Naive thymus-derived CD4-positive, alpha-beta T cell (primary cell): ENCODE data around the gene SLC44A1. TPM values are rescaled to one million over a fixed set of nuclear protein-coding genes. Genes with fewer than 3 reads are reported as not detected.

Experiments used
- ATAC-seq: fragments of 150-1000 bp; cut with Tn5 transposase; 2 replicates; pipeline ENCODE4 v1.10.0; 2021; ENCODE audit warnings: mild to moderate bottlenecking, moderate library complexity
- CTCF ChIA-PET: fragments of 350-600 bp; sonication (Branson Sonifier 250); formaldehyde crosslinking; loops from one replicate; lab custom pipeline; 2021; ENCODE audit warnings: antibody characterized with exemption; lab: Charles Lee
- POLR2A ChIA-PET: fragments of 350-600 bp; sonication (Branson Sonifier 250); formaldehyde crosslinking; loops from one replicate; lab custom pipeline; 2021; ENCODE audit warnings: antibody characterized with exemption, inconsistent platforms; lab: Charles Lee
- DNase-seq, 9 donors: peaks; one replicate each; pipeline versions ENCODE4 v3.0.0 to v3.0.0-alpha.2; 2020 to 2022; ENCODE audit warnings: mixed read lengths in 1 of 9
- H3K27ac ChIP-seq: one replicate; pipeline ENCODE4 v1.7.0; 2013; ENCODE audit warnings: mild to moderate bottlenecking, low read depth, low read length, moderate library complexity
- H3K27me3 ChIP-seq, 2 donors: one replicate each; pipeline ENCODE4 v1.7.0; 2013; ENCODE audit warnings: low read length in 2 of 2, mild to moderate bottlenecking in 2 of 2, moderate library complexity in 2 of 2; ENCODE audit not compliant: control insufficient read depth in 2 of 2, insufficient read depth in 2 of 2
- H3K36me3 ChIP-seq, 3 experiments: 1 replicate in 2 of 3; 2 replicates in 1 of 3; pipeline ENCODE4 v1.7.0; 2013; ENCODE audit warnings: low read length in 3 of 3, mild to moderate bottlenecking in 3 of 3, moderate library complexity in 1 of 3; ENCODE audit not compliant: insufficient read depth in 3 of 3, control insufficient read depth in 2 of 3
- H3K4me1 ChIP-seq, 2 donors: one replicate each; pipeline ENCODE4 v1.7.0; 2013; ENCODE audit warnings: low read length in 2 of 2, mild to moderate bottlenecking in 2 of 2, moderate library complexity in 1 of 2; ENCODE audit not compliant: control insufficient read depth in 2 of 2, insufficient read depth in 2 of 2
- H3K4me3 ChIP-seq: 2 replicates; pipeline ENCODE4 v1.7.0; 2013; ENCODE audit warnings: mild to moderate bottlenecking, low read length
- H3K9me3 ChIP-seq, 3 experiments: 1 replicate in 2 of 3; 2 replicates in 1 of 3; pipeline ENCODE4 v1.7.0; 2013; ENCODE audit warnings: low read length in 3 of 3; ENCODE audit not compliant: control insufficient read depth in 2 of 3
- H3K27ac Mint-ChIP-seq, 9 donors: one replicate each; pipeline ENCODE4 v1.8.0; 2020 to 2022; ENCODE audit warnings: mixed read lengths in 9 of 9, mild to moderate bottlenecking in 8 of 9, moderate library complexity in 5 of 9, inconsistent platforms in 2 of 9
- H3K27me3 Mint-ChIP-seq, 5 donors: one replicate each; pipeline ENCODE4 v1.8.0; 2021 to 2022; ENCODE audit warnings: mixed read lengths in 5 of 5, mild to moderate bottlenecking in 1 of 5
- H3K36me3 Mint-ChIP-seq, 5 donors: one replicate each; pipeline ENCODE4 v1.8.0; 2020 to 2022; ENCODE audit warnings: mixed read lengths in 5 of 5, mild to moderate bottlenecking in 3 of 5, inconsistent platforms in 1 of 5
- H3K4me1 Mint-ChIP-seq, 7 donors: one replicate each; pipeline ENCODE4 v1.8.0; 2020 to 2022; ENCODE audit warnings: mixed read lengths in 7 of 7, mild to moderate bottlenecking in 3 of 7, inconsistent platforms in 1 of 7
- H3K4me3 Mint-ChIP-seq, 10 donors: one replicate each; pipeline ENCODE4 v1.8.0; 2020 to 2022; ENCODE audit warnings: mild to moderate bottlenecking in 10 of 10, mixed read lengths in 10 of 10, moderate library complexity in 6 of 10, inconsistent platforms in 2 of 10
- H3K9me3 Mint-ChIP-seq, 11 donors: one replicate each; pipeline ENCODE4 v1.8.0; 2020 to 2022; ENCODE audit warnings: mixed read lengths in 11 of 11, mild to moderate bottlenecking in 4 of 11, inconsistent platforms in 1 of 11, moderate library complexity in 1 of 11
- intact Hi-C, 2 donors: fragments of 100-400 bp; cut with micrococcal nuclease; formaldehyde crosslinking; loops; one replicate each; pipeline ENCODE4 v1.15.1; 2023
- polyA plus RNA-seq, 2 donors: library from polyadenylated mRNA; unstranded; fragments of 300-500 nt; fragmentation: Illumina TruSeq; gene quantifications; one replicate each; pipeline ENCODE4 v1.2.3, GENCODE V29; 2021
- total RNA-seq, 6 experiments: library from RNA in 5 of 6; stranded (reverse) in 5 of 6; gene quantifications; 1 replicate in 5 of 6; 2 replicates in 1 of 6; pipeline ENCODE4 v1.2.3 and lab custom pipeline; 2021 to 2026

SLC44A1 gene
- total and polyA plus RNA-seq, 7 experiments from 2014 or later, result 7.7 to 21.8 (median 13.7) TPM

DNA sequence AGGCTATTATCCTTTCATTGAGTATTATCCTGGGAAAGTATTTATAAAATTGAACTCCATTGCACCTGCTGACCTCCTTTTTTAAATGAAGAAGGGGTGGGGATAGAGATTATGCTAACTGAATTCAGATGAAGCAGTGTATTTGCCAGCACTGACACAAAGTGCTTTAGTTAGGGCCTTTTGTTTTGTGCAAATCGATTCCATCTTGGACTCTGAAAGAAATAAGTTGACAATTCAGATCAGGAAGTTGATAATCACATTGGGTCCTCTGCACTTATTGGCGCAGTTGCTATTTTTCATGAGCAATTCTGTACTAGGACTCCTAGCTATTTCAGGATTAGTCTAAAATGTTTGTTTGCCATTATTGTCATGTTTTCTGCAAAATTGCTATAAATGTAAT lies 101.8 kb downstream of the SLC44A1 start:
- Histone ChIP-seq H3K27me3 (no peaks in the 10 kb centered on the region), H3K27ac (no peak overlapping the region), H3K9me3 (no peaks in the 10 kb centered on the region), H3K4me3 (no peak overlapping the region), H3K36me3 (no peaks in the 10 kb centered on the region), H3K4me1 (no peaks in the 10 kb centered on the region)
- peaks cover 0 to 2% (median 0%) of the 10 kb centered on the region in 11 donors for H3K9me3 Mint-ChIP-seq
- no peak overlapping the region for H3K27ac Mint-ChIP-seq
- H3K4me1 Mint-ChIP-seq, result peaks cover 5 to 13% (median 10%) of the 10 kb centered on the region in 7 donors
- no peak for ATAC-seq
- peaks cover 0 to 20% (median 11%) of the 10 kb centered on the region in 5 donors for H3K36me3 Mint-ChIP-seq
- POLR2A ChIA-PET, result no interaction called here
- no peak overlapping the region for H3K4me3 Mint-ChIP-seq
- CTCF ChIA-PET, result no interaction called here
- DNase-seq, result no peak
- H3K27me3 Mint-ChIP-seq, result no peaks in the 10 kb centered on the region
- intact Hi-C loops, result no loop called here

DNA sequence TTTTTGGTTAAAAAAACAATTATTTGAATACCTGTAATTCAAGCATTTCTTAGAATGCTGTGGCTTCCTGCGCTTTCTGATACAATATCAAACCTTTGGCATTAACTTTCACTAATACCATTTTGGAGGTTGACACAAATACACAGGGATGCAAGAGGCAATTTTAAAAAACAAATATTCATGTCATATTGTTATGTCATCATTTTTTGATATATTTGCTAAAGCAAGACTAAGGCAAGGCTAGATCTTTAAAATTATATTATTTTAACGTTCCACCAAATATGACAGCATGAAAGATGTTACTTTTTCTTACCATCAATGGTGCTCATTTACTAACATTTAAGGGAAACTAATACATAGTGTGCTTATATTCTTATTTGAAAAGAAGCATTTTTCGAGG lies 110.0 kb downstream of the SLC44A1 start:
- Mint-ChIP-seq H3K27ac (no peak overlapping the region), H3K4me3 (no peak overlapping the region), H3K4me1 (peaks cover 0 to 12% (median 0%) of the 10 kb centered on the region in 7 donors), H3K9me3 (no peaks in the 10 kb centered on the region), H3K27me3 (peaks cover 0 to 2% (median 0%) of the 10 kb centered on the region in 5 donors), H3K36me3 (peaks cover 0 to 15% (median 3%) of the 10 kb centered on the region in 5 donors)
- DNase-seq, result no peak
- no peak overlapping the region for H3K4me3 ChIP-seq
- ChIA-PET CTCF (no interaction called here), POLR2A (no interaction called here)
- H3K9me3 ChIP-seq, result no peaks in the 10 kb centered on the region
- no peaks in the 10 kb centered on the region for H3K36me3 ChIP-seq
- no peaks in the 10 kb centered on the region for H3K27me3 ChIP-seq
- no peaks in the 10 kb centered on the region for H3K4me1 ChIP-seq
- intact Hi-C loops, result no loop called here
- no peak overlapping the region for H3K27ac ChIP-seq
- no peak for ATAC-seq

- intact Hi-C loops, result no loop called here
- Histone ChIP-seq H3K4me3 (no peak overlapping the region), H3K27me3 (no peaks in the 10 kb centered on the region), H3K36me3 (no peaks in the 10 kb centered on the region), H3K27ac (no peak overlapping the region), H3K4me1 (no peaks in the 10 kb centered on the region), H3K9me3 (no peaks in the 10 kb centered on the region)
- no peak overlapping the region for H3K4me3 Mint-ChIP-seq
- peaks cover 5 to 16% (median 8%) of the 10 kb centered on the region in 5 donors for H3K36me3 Mint-ChIP-seq
- no peaks in the 10 kb centered on the region for H3K9me3 Mint-ChIP-seq
- ATAC-seq (peak; percentile 96), DNase-seq (peak in 7 of 9 donors; percentile 7 to 50 (median 32))
- H3K27me3 Mint-ChIP-seq, result peaks cover 0 to 2% (median 0%) of the 10 kb centered on the region in 5 donors
- ChIA-PET POLR2A (no interaction called here), CTCF (interaction anchor here (0.5 kb wide), 1 partner anchor 11 kb away, joined by 3 read pairs; no protein-coding TSS in a partner anchor)
- H3K4me1 Mint-ChIP-seq, result peaks cover 0 to 17% (median 4%) of the 10 kb centered on the region in 7 donors
- no peak overlapping the region for H3K27ac Mint-ChIP-seq
Measured at GRCh38 chr9:105355781-105356180, 111.3 kb downstream of the SLC44A1 start.

GRCh38 chr9:105357937-105358336 lies 113.5 kb downstream of the SLC44A1 start:
- no peaks in the 10 kb centered on the region for H3K9me3 Mint-ChIP-seq
- H3K27ac ChIP-seq, result no peak overlapping the region
- H3K27me3 ChIP-seq, result no peaks in the 10 kb centered on the region
- H3K9me3 ChIP-seq, result no peaks in the 10 kb centered on the region
- POLR2A ChIA-PET, result no interaction called here
- H3K4me3 ChIP-seq, result no peak overlapping the region
- H3K4me1 ChIP-seq, result no peaks in the 10 kb centered on the region
- no peak for DNase-seq
- H3K36me3 ChIP-seq, result peaks cover 0 to 11% (median 0%) of the 10 kb centered on the region in 3 experiments
- no peak for ATAC-seq
- intact Hi-C loops, result no loop called here
- H3K27ac Mint-ChIP-seq, result no peak overlapping the region
- CTCF ChIA-PET, result no interaction called here
- peaks cover 0 to 2% (median 0%) of the 10 kb centered on the region in 5 donors for H3K27me3 Mint-ChIP-seq
- no peak overlapping the region for H3K4me3 Mint-ChIP-seq
- peaks cover 5 to 36% (median 15%) of the 10 kb centered on the region in 5 donors for H3K36me3 Mint-ChIP-seq
- peaks cover 0 to 17% (median 4%) of the 10 kb centered on the region in 7 donors for H3K4me1 Mint-ChIP-seq

- Mint-ChIP-seq H3K27ac (no peak overlapping the region), H3K36me3 (peaks cover 5 to 42% (median 25%) of the 10 kb centered on the region in 5 donors), H3K27me3 (peaks cover 0 to 2% (median 0%) of the 10 kb centered on the region in 5 donors), H3K9me3 (no peaks in the 10 kb centered on the region), H3K4me1 (peaks cover 0 to 13% (median 4%) of the 10 kb centered on the region in 7 donors), H3K4me3 (no peak overlapping the region)
- CTCF ChIA-PET, result interaction anchor here (1.3 kb wide), 1 partner anchor 495 kb away, joined by 3 read pairs; no protein-coding TSS in a partner anchor
- intact Hi-C loops, result no loop called here
- no peaks in the 10 kb centered on the region for H3K9me3 ChIP-seq
- POLR2A ChIA-PET, result no interaction called here
- no peak for ATAC-seq
- peaks cover 0 to 11% (median 0%) of the 10 kb centered on the region in 3 experiments for H3K36me3 ChIP-seq
- no peaks in the 10 kb centered on the region for H3K27me3 ChIP-seq
- no peaks in the 10 kb centered on the region for H3K4me1 ChIP-seq
- DNase-seq, result peak in 1 of 9 donors; percentile 54
- H3K27ac ChIP-seq, result no peak overlapping the region
- H3K4me3 ChIP-seq, result no peak overlapping the region
Measured at GRCh38 chr9:105359892-105360291, 115.4 kb downstream of the SLC44A1 start.

DNA sequence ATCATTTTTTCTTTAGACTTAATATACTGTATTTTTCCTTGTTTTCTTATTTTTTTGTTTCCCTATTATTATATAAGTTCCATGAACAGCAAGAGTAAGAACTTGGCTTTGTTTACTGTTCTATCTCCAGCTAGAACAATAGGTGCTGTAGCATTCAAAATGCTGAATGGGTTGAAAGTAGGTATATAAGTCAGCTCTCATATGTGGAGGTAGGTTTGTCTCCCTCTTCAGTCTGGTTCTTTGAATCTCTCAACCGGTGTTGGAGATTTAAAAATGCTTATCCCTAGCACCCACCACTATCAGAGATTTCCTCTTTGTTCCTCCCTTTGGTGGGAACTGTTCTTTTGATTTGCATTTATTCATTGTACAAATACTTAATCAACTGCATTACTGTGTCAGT lies 115.9 kb downstream of the SLC44A1 start:
- POLR2A ChIA-PET, result no interaction called here
- Mint-ChIP-seq H3K4me1 (peaks cover 0 to 13% (median 4%) of the 10 kb centered on the region in 7 donors), H3K27me3 (peaks cover 0 to 2% (median 0%) of the 10 kb centered on the region in 5 donors), H3K9me3 (no peaks in the 10 kb centered on the region), H3K36me3 (peaks cover 5 to 45% (median 28%) of the 10 kb centered on the region in 5 donors), H3K27ac (no peak overlapping the region), H3K4me3 (no peak overlapping the region)
- ATAC-seq (no peak), DNase-seq (no peak)
- CTCF ChIA-PET, result interaction anchor here (0.6 to 1.3 kb wide), 2 partner anchors 200 to 496 kb away, joined by 3 read pairs; no protein-coding TSS in a partner anchor
- Histone ChIP-seq H3K4me1 (no peaks in the 10 kb centered on the region), H3K9me3 (no peaks in the 10 kb centered on the region), H3K4me3 (no peak overlapping the region), H3K27ac (no peak overlapping the region), H3K36me3 (peaks cover 0 to 11% (median 0%) of the 10 kb centered on the region in 3 experiments), H3K27me3 (no peaks in the 10 kb centered on the region)
- intact Hi-C loops, result no loop called here

DNA sequence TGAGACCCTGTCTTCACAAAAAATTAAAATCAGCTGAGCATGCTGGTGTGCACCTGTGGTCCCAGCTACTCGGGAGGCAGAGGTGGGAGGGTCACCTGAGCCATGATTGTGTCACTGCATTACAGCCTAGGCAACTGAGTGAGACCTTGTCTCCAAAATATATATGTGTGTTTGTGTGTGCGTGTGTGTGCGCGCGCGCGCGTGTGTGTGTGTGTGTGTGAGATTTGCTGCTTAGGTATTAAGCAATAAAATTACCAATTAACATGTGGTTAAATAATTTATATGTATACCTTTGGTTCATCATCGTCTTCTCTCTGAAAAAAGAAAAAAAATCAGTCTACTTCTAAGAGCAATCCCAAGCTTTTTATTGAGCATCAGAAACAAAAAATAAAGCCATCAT lies 117.4 kb downstream of the SLC44A1 start:
- DNase-seq (no peak), ATAC-seq (no peak)
- peaks cover 0 to 13% (median 0%) of the 10 kb centered on the region in 7 donors for H3K4me1 Mint-ChIP-seq
- Histone ChIP-seq H3K27me3 (no peaks in the 10 kb centered on the region), H3K36me3 (peaks cover 0 to 11% (median 0%) of the 10 kb centered on the region in 3 experiments), H3K27ac (no peak overlapping the region), H3K4me3 (no peak overlapping the region), H3K9me3 (no peaks in the 10 kb centered on the region), H3K4me1 (no peaks in the 10 kb centered on the region)
- POLR2A ChIA-PET, result no interaction called here
- peaks cover 8 to 55% (median 38%) of the 10 kb centered on the region in 5 donors for H3K36me3 Mint-ChIP-seq
- intact Hi-C loops, result no loop called here
- CTCF ChIA-PET, result no interaction called here
- no peak overlapping the region for H3K4me3 Mint-ChIP-seq
- H3K27ac Mint-ChIP-seq, result no peak overlapping the region
- H3K27me3 Mint-ChIP-seq, result peaks cover 0 to 5% (median 0%) of the 10 kb centered on the region in 5 donors
- H3K9me3 Mint-ChIP-seq, result no peaks in the 10 kb centered on the region
